H1 (cell line): ENCODE measurements around the gene PGBD5. TPM values are rescaled to one million over a fixed set of nuclear protein-coding genes. Genes with fewer than 3 reads are reported as not detected.
A peak's percentile ranks its signal among the peaks of the same experiment; 100 is the strongest.

Source experiments
- CTCF ChIA-PET: fragments of 300-600 bp; sonication (Branson Sonifier 250); formaldehyde crosslinking; loops from one replicate; lab custom pipeline; 2021; ENCODE audit not compliant: partially characterized antibody; lab: Charles Lee
- POLR2A ChIA-PET: fragments of 300-600 bp; sonication (Branson Sonifier 250); formaldehyde crosslinking; loops from one replicate; lab custom pipeline; 2021; ENCODE audit warnings: inconsistent platforms; ENCODE audit not compliant: partially characterized antibody; lab: Charles Lee
- DNase-seq, 2 experiments: peaks; one replicate each; pipeline versions ENCODE4 v3.0.0 to v3.0.0-alpha.2; 2010 to 2022; ENCODE audit warnings: low spot score in 2 of 2, low read depth in 1 of 2, mixed read lengths in 1 of 2
- FAIRE-seq: peaks from 2 replicates; lab custom pipeline; 2011; peaks lifted over from hg19 to GRCh38; lab: Jason Lieb, UNC
- H2AFZ ChIP-seq: 2 replicates; pipeline ENCODE4 v1.8.1; 2012; ENCODE audit warnings: low read length, inconsistent platforms
- H2AK5ac ChIP-seq: 2 replicates; pipeline ENCODE4 v1.6.1; 2013; ENCODE audit warnings: low read depth, low read length
- H2BK120ac ChIP-seq: replicated peaks from 2 replicates; pipeline ENCODE3; 2013; ENCODE audit warnings: low read depth, low read length, inconsistent platforms
- H2BK12ac ChIP-seq: 2 replicates; pipeline ENCODE4 v1.6.1; 2013; ENCODE audit warnings: low read depth, low read length
- H2BK15ac ChIP-seq: 2 replicates; pipeline ENCODE4 v1.6.1; 2013; ENCODE audit warnings: low read length
- H2BK20ac ChIP-seq: 2 replicates; pipeline ENCODE4 v1.6.1; 2013; ENCODE audit warnings: low read length
- H2BK5ac ChIP-seq: 2 replicates; pipeline ENCODE4 v1.6.1; 2013; ENCODE audit warnings: low read depth, low read length
- H3K14ac ChIP-seq: 2 replicates; pipeline ENCODE4 v1.6.1; 2013; ENCODE audit warnings: inconsistent platforms; ENCODE audit not compliant: insufficient read length
- H3K18ac ChIP-seq: 2 replicates; pipeline ENCODE4 v1.6.1; 2013; ENCODE audit warnings: low read length; ENCODE audit errors: extremely low read depth
- H3K23ac ChIP-seq: 2 replicates; pipeline ENCODE4 v1.6.1; 2013; ENCODE audit warnings: inconsistent platforms; ENCODE audit not compliant: insufficient read length
- H3K23me2 ChIP-seq: 2 replicates; pipeline ENCODE4 v1.6.1; 2013; ENCODE audit warnings: low read depth, low read length
- H3K27ac ChIP-seq: 2 replicates; pipeline ENCODE4 v1.6.1; 2011; ENCODE audit warnings: low read depth, low read length, inconsistent platforms
- H3K27me3 ChIP-seq, 4 experiments: replicated peaks in 1 of 4; 1 replicate in 1 of 4; 2 replicates in 3 of 4; pipeline versions ENCODE4 v1.6.1 to v1.8.1; 2011 to 2013; ENCODE audit warnings: low read length in 3 of 4, mild to moderate bottlenecking in 3 of 4, inconsistent platforms in 2 of 4, mixed read lengths in 2 of 4, moderate library complexity in 1 of 4; ENCODE audit not compliant: control insufficient read depth in 3 of 4, insufficient read depth in 3 of 4; ENCODE audit errors: extremely low read depth in 1 of 4
- H3K36me3 ChIP-seq, 4 experiments: 2 replicates each; pipeline versions ENCODE4 v1.6.1 to v1.8.1; 2011 to 2013; ENCODE audit warnings: mild to moderate bottlenecking in 4 of 4, low read length in 3 of 4, moderate library complexity in 2 of 4, control low read depth in 1 of 4, inconsistent platforms in 1 of 4; ENCODE audit not compliant: insufficient read depth in 4 of 4, control insufficient read depth in 2 of 4
- H3K4ac ChIP-seq: replicated peaks from 2 replicates; pipeline ENCODE3; 2013; ENCODE audit warnings: low read length, low read depth, mixed read lengths, inconsistent platforms; ENCODE audit not compliant: insufficient read length
- H3K4me1 ChIP-seq, 4 experiments: replicated peaks in 1 of 4; 1 replicate in 1 of 4; 2 replicates in 3 of 4; pipeline versions ENCODE4 v1.6.1 to v1.8.1; 2011 to 2013; ENCODE audit warnings: low read length in 3 of 4, inconsistent platforms in 2 of 4, mixed read lengths in 1 of 4; ENCODE audit not compliant: insufficient read depth in 4 of 4, control insufficient read depth in 3 of 4
- H3K4me2 ChIP-seq, 2 experiments: 2 replicates each; pipeline versions ENCODE4 v1.6.1 to v1.8.1; 2011 to 2013; ENCODE audit warnings: low read depth in 2 of 2, low read length in 2 of 2, control low read depth in 1 of 2, inconsistent platforms in 1 of 2, mild to moderate bottlenecking in 1 of 2; ENCODE audit not compliant: insufficient read depth in 1 of 2
- H3K4me3 ChIP-seq, 4 experiments: fragments of 200-600, 300-600 bp in 1 of 4; sonication (generic), shearing (Covaris generic), sonication (Bioruptor Twin) in 1 of 4; 2 replicates each; pipeline versions ENCODE4 v1.5.1 to v1.8.1; 2011 to 2016; ENCODE audit warnings: low read length in 4 of 4, low read depth in 3 of 4, control low read depth in 2 of 4, inconsistent platforms in 2 of 4, mild to moderate bottlenecking in 2 of 4, mixed read lengths in 1 of 4, moderate library complexity in 1 of 4; ENCODE audit not compliant: insufficient read depth in 2 of 4; ENCODE audit errors: extremely low read depth in 1 of 4
- H3K56ac ChIP-seq: replicated peaks from 2 replicates; pipeline ENCODE3; 2013; ENCODE audit warnings: low read depth, mild to moderate bottlenecking, mixed read lengths, low read length, inconsistent platforms; ENCODE audit not compliant: insufficient read length
- H3K79me1 ChIP-seq: 2 replicates; pipeline ENCODE4 v1.6.1; 2013; ENCODE audit warnings: low read depth, low read length, control low read depth
- H3K79me2 ChIP-seq, 2 experiments: 2 replicates each; pipeline versions ENCODE4 v1.6.1 to v1.8.1; 2012 to 2013; ENCODE audit warnings: low read length in 2 of 2, mild to moderate bottlenecking in 2 of 2, inconsistent platforms in 1 of 2; ENCODE audit not compliant: insufficient read depth in 2 of 2, control insufficient read depth in 1 of 2
- H3K9ac ChIP-seq, 4 experiments: replicated peaks in 1 of 4; 1 replicate in 1 of 4; 2 replicates in 3 of 4; pipeline versions ENCODE4 v1.6.1 to v1.8.1; 2011 to 2013; ENCODE audit warnings: low read depth in 3 of 4, low read length in 3 of 4, control low read depth in 2 of 4, mild to moderate bottlenecking in 2 of 4, moderate library complexity in 2 of 4, inconsistent platforms in 1 of 4; ENCODE audit errors: extremely low read depth in 1 of 4
- H3K9me3 ChIP-seq, 2 experiments: 2 replicates each; pipeline versions ENCODE4 v1.6.1 to v1.8.1; 2012 to 2013; ENCODE audit warnings: mild to moderate bottlenecking in 2 of 2, moderate library complexity in 2 of 2, control low read depth in 1 of 2, inconsistent platforms in 1 of 2, low read depth in 1 of 2, low read length in 1 of 2, mixed read lengths in 1 of 2; ENCODE audit not compliant: insufficient read depth in 2 of 2
- H4K20me1 ChIP-seq, 2 experiments: replicated peaks in 1 of 2; 2 replicates each; pipeline versions ENCODE3 to v1.8.1; 2011 to 2013; ENCODE audit warnings: inconsistent platforms in 2 of 2, low read length in 2 of 2, mild to moderate bottlenecking in 1 of 2; ENCODE audit not compliant: insufficient read depth in 2 of 2, control insufficient read depth in 1 of 2
- H4K5ac ChIP-seq: 2 replicates; pipeline ENCODE4 v1.6.1; 2013; ENCODE audit warnings: low read length, low read depth, mixed read lengths, inconsistent platforms; ENCODE audit not compliant: insufficient read length
- H4K8ac ChIP-seq: 2 replicates; pipeline ENCODE4 v1.8.0; 2013; ENCODE audit warnings: mild to moderate bottlenecking, moderate library complexity, low read length, inconsistent platforms; ENCODE audit not compliant: insufficient read depth; ENCODE audit errors: extremely low read depth
- H4K91ac ChIP-seq: replicated peaks from 2 replicates; pipeline ENCODE3; 2013; ENCODE audit warnings: low read length, mixed read lengths, inconsistent platforms; ENCODE audit not compliant: insufficient read length
- ATF3 ChIP-seq: IDR thresholded peaks from 2 replicates; pipeline ENCODE4 v1.6.1; 2011; ENCODE audit warnings: low read depth, mild to moderate bottlenecking, low read length; ENCODE audit not compliant: insufficient read depth
- BACH1 ChIP-seq: IDR thresholded peaks from 2 replicates; pipeline ENCODE4 v1.6.1; 2012; ENCODE audit warnings: low read length, improper control_type of control experiment
- GTF2F1 ChIP-seq: IDR thresholded peaks from 2 replicates; pipeline ENCODE4 v1.6.1; 2012; ENCODE audit warnings: low read depth, low read length, improper control_type of control experiment, borderline replicate concordance
- JUN ChIP-seq: IDR thresholded peaks from 2 replicates; pipeline ENCODE4 v1.6.1; 2011; ENCODE audit warnings: low read depth, mild to moderate bottlenecking, improper control_type of control experiment, low read length
- PHF8 ChIP-seq: fragments of 200-600 bp; sonication (generic); conservative IDR thresholded peaks from 2 replicates; pipeline ENCODE4 v1.7.1; 2012; ENCODE audit warnings: low read depth, mild to moderate bottlenecking, inconsistent platforms, low read length, moderate library complexity
- POLR2A ChIP-seq, 2 experiments: IDR thresholded peaks; 1 replicate in 1 of 2; 2 replicates in 1 of 2; pipeline ENCODE4 v1.6.1; 2011; ENCODE audit warnings: low read depth in 2 of 2, low read length in 2 of 2, mild to moderate bottlenecking in 2 of 2; ENCODE audit errors: control extremely low read depth in 1 of 2
- WGBS, 2 experiments: shearing (Covaris generic) in 1 of 2; methylation state at CpG; one replicate each; pipeline versions ENCODE4 v1.1.6 to v1.1.7; 2013 to 2015; ENCODE audit warnings: low lambda C conversion rate in 2 of 2, mixed read lengths in 2 of 2, inconsistent platforms in 1 of 2, low coverage in 1 of 2, missing lambda C conversion rate in 1 of 2; ENCODE audit not compliant: insufficient replicate concordance in 2 of 2, insufficient coverage in 1 of 2, insufficient read length in 1 of 2; ENCODE audit errors: extremely low coverage in 1 of 2, missing lambda C conversion rate in 1 of 2; 5-methylcytosine and 5-hydroxymethylcytosine counted together
- polyA plus RNA-seq, 7 experiments: library from polyadenylated mRNA; depleted of rRNA in 3 of 7; stranded (reverse) in 5 of 7; unstranded in 2 of 7; fragments of >200 nt in 5 of 7; fragments of 200-250 nt in 2 of 7; gene quantifications; 1 replicate in 5 of 7; 2 replicates in 1 of 7; 4 replicates in 1 of 7; pipeline versions ENCODE4 v1.2.1 to v1.2.3, GENCODE V29; 2011 to 2013; ENCODE audit warnings: missing spikeins in 2 of 7, mixed read lengths in 2 of 7
- total RNA-seq: library from RNA; stranded (reverse); fragmentation: NEBNext Ultra II Directional; extraction: Animal tissue kit (Norgen Biotek cat#: 25700); gene quantifications from 2 replicates; pipeline ENCODE4 v1.2.1, GENCODE V29; 2021

The PGBD5 gene
- total and polyA plus RNA-seq, 2 of the 8 experiments (the other 6 are each of a cell fraction or from before 2014, with no cell fraction given): 16.3 to 18.4 TPM

GRCh38 chr1:230300322-230301301 lies 125.5 kb downstream of the PGBD5 start:
- H2BK12ac ChIP-seq: no peak overlapping the region
- H3K79me2 ChIP-seq: no peaks in the 10 kb centered on the region
- H3K18ac ChIP-seq: no peak overlapping the region
- 87% methylated on average over 26 of the region's 26 CpGs; no CpG with 5 or more reads in 1 of the 2 experiments for WGBS, 2 experiments
- H4K5ac ChIP-seq: no peak overlapping the region
- no peak overlapping the region for H2BK120ac ChIP-seq
- H3K36me3 ChIP-seq: no peaks in the 10 kb centered on the region
- H3K4me3 ChIP-seq: no peak overlapping the region
- no peaks in the 10 kb centered on the region for H4K20me1 ChIP-seq
- no peak for DNase-seq
- H2AK5ac ChIP-seq: no peak overlapping the region
- no peaks in the 10 kb centered on the region for H3K79me1 ChIP-seq
- H2AFZ ChIP-seq: no peak overlapping the region
- no peaks in the 10 kb centered on the region for H3K23me2 ChIP-seq
- CTCF ChIA-PET: interaction anchor here (1.3 kb wide), 1 partner anchor 8 kb away, joined by 4 read pairs; no protein-coding TSS in a partner anchor
- no peak overlapping the region for H3K23ac ChIP-seq
- H2BK15ac ChIP-seq: no peak overlapping the region
- H3K4me1 ChIP-seq: no peaks in the 10 kb centered on the region
- H4K91ac ChIP-seq: no peak overlapping the region
- H3K9me3 ChIP-seq: no peaks in the 10 kb centered on the region
- no peak overlapping the region; the same call in 1 of the 2 replicates for H4K8ac ChIP-seq
- H3K4me2 ChIP-seq: no peak overlapping the region
- H3K14ac ChIP-seq: no peak overlapping the region
- no peak overlapping the region for H2BK20ac ChIP-seq
- no peak overlapping the region for H3K9ac ChIP-seq
- H3K27me3 ChIP-seq: no peaks in the 10 kb centered on the region
- POLR2A ChIA-PET: no interaction called here
- 0 out of 2 replicates have a peak overlapping the region, but pooled peaks have one; percentile 18 for H2BK5ac ChIP-seq
- no peak overlapping the region for H3K56ac ChIP-seq
- no peak overlapping the region for H3K4ac ChIP-seq
- no peak for FAIRE-seq
- no peak overlapping the region for H3K27ac ChIP-seq
- TF ChIP-seq GTF2F1 (no peak), POLR2A (IDR thresholded peaks at IDR 0.05; ENCODE audit: control extremely low read depth in 1 of 2, low read depth in 2 of 2, low read length in 2 of 2) (no peak), ATF3 (no peak), BACH1 (no peak), PHF8 (no peak), JUN (no peak)
